ENCODE results near the gene ATRAID.

Gene ATRAID

DNA sequence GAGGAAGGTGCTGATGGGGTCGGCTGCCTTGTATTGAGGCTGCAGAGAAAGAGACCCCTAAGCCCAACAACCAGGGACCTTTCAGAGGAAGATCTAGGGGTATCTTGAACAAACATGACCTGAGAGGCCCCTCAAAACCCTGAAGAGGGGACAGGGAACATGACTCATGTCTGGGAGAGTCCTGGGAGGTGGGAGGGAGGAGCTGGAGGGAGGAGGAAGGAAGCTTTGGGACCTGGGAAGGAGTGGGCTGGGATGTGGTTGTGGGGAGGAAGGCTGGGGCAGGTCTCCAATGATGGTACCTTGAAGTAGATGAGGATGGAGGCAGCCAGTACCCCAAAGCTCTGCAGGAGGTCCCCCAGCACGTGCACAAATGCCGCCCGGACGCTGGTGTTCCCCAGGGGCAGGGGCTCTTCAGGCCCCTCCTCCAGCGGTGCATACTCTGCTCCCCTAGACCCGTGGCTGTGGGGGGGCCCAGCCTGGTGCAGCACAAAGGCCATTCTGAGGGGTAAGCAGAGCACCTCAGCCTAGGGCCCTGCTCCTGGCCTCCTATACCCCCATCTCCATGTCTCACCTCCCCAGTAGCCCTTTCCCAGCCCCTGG lies 45.1 kb downstream of the ATRAID start:
- Histone ChIP-seq H3K4me3 (IDR thresholded peaks at IDR 0.05; ENCODE audit: insufficient read depth, low read depth, low read length) (no peak overlapping the region), H3K27ac (no peak overlapping the region), H3K4me2 (no peak overlapping the region), H3K79me2 (ENCODE audit: insufficient read depth, low read depth) (no peaks in the 10 kb centered on the region), H3K27me3 (ENCODE audit: insufficient read depth, low read depth) (peaks cover 46% of the 10 kb centered on the region), H3K9ac (no peak overlapping the region), H3K36me3 (ENCODE audit: insufficient read depth) (no peaks in the 10 kb centered on the region), H2AFZ (ENCODE audit: low read depth) (no peak overlapping the region), H3K4me1 (ENCODE audit: low read depth, poor library complexity, severe bottlenecking) (no peaks in the 10 kb centered on the region), H4K20me1 (ENCODE audit: insufficient read depth) (no peaks in the 10 kb centered on the region)
- TF ChIP-seq, protein P1, sequence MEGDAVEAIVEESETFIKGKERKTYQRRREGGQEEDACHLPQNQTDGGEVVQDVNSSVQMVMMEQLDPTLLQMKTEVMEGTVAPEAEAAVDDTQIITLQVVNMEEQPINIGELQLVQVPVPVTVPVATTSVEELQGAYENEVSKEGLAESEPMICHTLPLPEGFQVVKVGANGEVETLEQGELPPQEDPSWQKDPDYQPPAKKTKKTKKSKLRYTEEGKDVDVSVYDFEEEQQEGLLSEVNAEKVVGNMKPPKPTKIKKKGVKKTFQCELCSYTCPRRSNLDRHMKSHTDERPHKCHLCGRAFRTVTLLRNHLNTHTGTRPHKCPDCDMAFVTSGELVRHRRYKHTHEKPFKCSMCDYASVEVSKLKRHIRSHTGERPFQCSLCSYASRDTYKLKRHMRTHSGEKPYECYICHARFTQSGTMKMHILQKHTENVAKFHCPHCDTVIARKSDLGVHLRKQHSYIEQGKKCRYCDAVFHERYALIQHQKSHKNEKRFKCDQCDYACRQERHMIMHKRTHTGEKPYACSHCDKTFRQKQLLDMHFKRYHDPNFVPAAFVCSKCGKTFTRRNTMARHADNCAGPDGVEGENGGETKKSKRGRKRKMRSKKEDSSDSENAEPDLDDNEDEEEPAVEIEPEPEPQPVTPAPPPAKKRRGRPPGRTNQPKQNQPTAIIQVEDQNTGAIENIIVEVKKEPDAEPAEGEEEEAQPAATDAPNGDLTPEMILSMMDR (conservative IDR thresholded peaks at IDR 0.05; ENCODE audit: low read depth, low read length): no peak

DNA sequence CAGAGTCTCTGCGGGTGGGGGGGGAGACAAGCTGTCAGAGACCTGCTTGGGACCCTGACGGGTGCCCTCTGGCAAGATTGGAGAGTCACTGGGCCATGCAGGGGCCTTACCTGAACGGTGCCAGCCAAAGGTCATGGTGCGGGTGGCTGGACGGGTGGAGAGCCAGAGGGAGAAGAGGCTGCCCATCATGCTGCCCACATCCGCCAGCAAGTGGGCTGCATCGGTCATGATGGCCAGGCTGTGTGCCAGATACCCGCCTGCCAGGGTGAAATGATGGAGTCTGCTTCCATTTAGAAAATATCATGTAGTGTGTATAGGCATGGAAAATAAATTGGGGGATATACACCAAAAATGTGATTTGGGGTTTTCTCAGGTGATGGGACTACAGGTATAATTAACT lies 46.2 kb downstream of the ATRAID start:
- no peaks in the 10 kb centered on the region for H3K79me2 ChIP-seq (ENCODE audit: insufficient read depth, low read depth)
- no peaks in the 10 kb centered on the region for H3K36me3 ChIP-seq (ENCODE audit: insufficient read depth)
- no peak overlapping the region for H3K27ac ChIP-seq
- H2AFZ ChIP-seq (ENCODE audit: low read depth): no peak overlapping the region
- no peak overlapping the region for H3K4me3 ChIP-seq (IDR thresholded peaks at IDR 0.05; ENCODE audit: insufficient read depth, low read depth, low read length)
- no peak overlapping the region for H3K9ac ChIP-seq
- H4K20me1 ChIP-seq (ENCODE audit: insufficient read depth): no peaks in the 10 kb centered on the region
- H3K4me2 ChIP-seq: no peak overlapping the region
- H3K4me1 ChIP-seq (ENCODE audit: low read depth, poor library complexity, severe bottlenecking): peaks cover under 1% of the 10 kb centered on the region
- TF ChIP-seq, protein P1 (conservative IDR thresholded peaks at IDR 0.05; ENCODE audit: low read depth, low read length): no peak
- H3K27me3 ChIP-seq (ENCODE audit: insufficient read depth, low read depth): peaks cover 53% of the 10 kb centered on the region

DNA sequence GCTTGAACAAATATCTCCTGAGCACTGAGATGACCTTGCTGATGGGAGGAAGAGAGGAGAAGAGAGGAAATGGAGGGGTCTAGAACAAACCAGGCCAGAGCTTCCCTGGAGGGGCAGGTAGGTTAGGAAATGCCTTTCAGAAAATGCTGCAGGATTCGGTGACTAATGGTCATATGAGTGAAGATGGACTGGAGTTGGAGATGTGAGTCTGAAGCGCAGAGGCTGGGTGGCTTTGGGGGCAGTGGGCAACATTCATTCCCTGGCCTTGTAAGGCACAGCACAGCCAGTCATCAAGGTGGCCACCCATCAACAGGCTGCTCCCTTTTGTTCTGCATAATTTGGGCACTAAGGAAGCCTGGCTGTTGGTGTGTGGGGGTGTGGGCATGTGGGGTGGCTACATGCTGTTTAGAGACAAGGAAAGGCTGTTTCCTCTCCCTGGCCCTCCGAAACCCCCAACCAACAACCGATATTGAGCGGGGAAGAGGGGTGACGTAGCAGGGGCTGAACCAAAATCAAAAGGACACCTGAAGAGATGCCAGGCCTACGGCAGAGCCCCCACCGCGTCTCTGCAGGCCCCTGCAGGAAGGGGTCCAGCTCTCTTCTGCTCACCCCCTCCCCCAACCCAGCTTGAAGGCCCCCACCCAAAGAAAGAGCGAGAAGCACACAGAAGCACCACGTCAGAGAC lies 49.5 kb downstream of the ATRAID start:
- Histone ChIP-seq H3K27me3 (ENCODE audit: insufficient read depth, low read depth) (peaks cover 68% of the 10 kb centered on the region), H2AFZ (ENCODE audit: low read depth) (no peak overlapping the region), H3K9ac (no peak overlapping the region), H3K4me2 (no peak overlapping the region), H4K20me1 (ENCODE audit: insufficient read depth) (no peaks in the 10 kb centered on the region), H3K4me1 (ENCODE audit: low read depth, poor library complexity, severe bottlenecking) (peaks cover 13% of the 10 kb centered on the region), H3K36me3 (ENCODE audit: insufficient read depth) (no peaks in the 10 kb centered on the region), H3K4me3 (IDR thresholded peaks at IDR 0.05; ENCODE audit: insufficient read depth, low read depth, low read length) (no peak overlapping the region), H3K79me2 (ENCODE audit: insufficient read depth, low read depth) (no peaks in the 10 kb centered on the region), H3K27ac (no peak overlapping the region)
- TF ChIP-seq, protein P1 (conservative IDR thresholded peaks at IDR 0.05; ENCODE audit: low read depth, low read length): no peak

DNA sequence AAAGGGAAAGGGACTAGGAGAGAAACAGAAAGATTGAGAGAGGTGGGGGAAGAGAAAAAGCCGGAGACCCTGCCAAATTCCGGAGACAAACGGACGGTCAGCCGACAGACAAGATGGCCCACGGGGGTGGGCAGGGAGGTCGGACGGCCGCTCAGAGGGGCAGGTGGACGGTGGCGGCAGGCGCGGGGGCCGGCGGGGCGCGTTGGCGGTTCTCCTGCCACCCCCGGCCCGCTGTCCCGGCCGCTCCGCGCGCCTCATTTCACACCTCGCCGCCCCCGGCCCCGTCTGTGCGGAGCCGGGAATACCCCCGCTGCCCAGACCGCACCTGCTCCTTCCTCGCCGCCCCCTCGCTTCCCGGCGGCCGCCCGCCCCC lies 50.1 kb downstream of the ATRAID start:
- H3K4me3 ChIP-seq (IDR thresholded peaks at IDR 0.05; ENCODE audit: insufficient read depth, low read depth, low read length): no peak overlapping the region
- H3K4me2 ChIP-seq: no peak overlapping the region
- H3K36me3 ChIP-seq (ENCODE audit: insufficient read depth): no peaks in the 10 kb centered on the region
- H4K20me1 ChIP-seq (ENCODE audit: insufficient read depth): no peaks in the 10 kb centered on the region
- H3K27me3 ChIP-seq (ENCODE audit: insufficient read depth, low read depth): peaks cover 63% of the 10 kb centered on the region
- peaks cover 13% of the 10 kb centered on the region for H3K4me1 ChIP-seq (ENCODE audit: low read depth, poor library complexity, severe bottlenecking)
- no peak overlapping the region for H3K27ac ChIP-seq
- TF ChIP-seq, protein P1 (conservative IDR thresholded peaks at IDR 0.05; ENCODE audit: low read depth, low read length): no peak
- no peak overlapping the region for H3K9ac ChIP-seq
- no peaks in the 10 kb centered on the region for H3K79me2 ChIP-seq (ENCODE audit: insufficient read depth, low read depth)
- H2AFZ ChIP-seq (ENCODE audit: low read depth): no peak overlapping the region

All from KMS-11 (cell line).